ENCODE measurements around the gene ZNF219. TPM values are rescaled to one million over a fixed set of nuclear protein-coding genes. Genes with fewer than 3 reads are reported as not detected.

The ZNF219 gene
- total RNA-seq, 1 donor from 2014 or later: 103 TPM

- H3K9me3 Mint-ChIP-seq (ENCODE audit: unreplicated experiment): peaks cover 3% of the 10 kb centered on the region
- no peak overlapping the region for H3K27ac Mint-ChIP-seq (ENCODE audit: unreplicated experiment)
- H3K4me1 Mint-ChIP-seq (ENCODE audit: low read depth, unreplicated experiment): no peaks in the 10 kb centered on the region
- TF ChIP-seq, protein P1, sequence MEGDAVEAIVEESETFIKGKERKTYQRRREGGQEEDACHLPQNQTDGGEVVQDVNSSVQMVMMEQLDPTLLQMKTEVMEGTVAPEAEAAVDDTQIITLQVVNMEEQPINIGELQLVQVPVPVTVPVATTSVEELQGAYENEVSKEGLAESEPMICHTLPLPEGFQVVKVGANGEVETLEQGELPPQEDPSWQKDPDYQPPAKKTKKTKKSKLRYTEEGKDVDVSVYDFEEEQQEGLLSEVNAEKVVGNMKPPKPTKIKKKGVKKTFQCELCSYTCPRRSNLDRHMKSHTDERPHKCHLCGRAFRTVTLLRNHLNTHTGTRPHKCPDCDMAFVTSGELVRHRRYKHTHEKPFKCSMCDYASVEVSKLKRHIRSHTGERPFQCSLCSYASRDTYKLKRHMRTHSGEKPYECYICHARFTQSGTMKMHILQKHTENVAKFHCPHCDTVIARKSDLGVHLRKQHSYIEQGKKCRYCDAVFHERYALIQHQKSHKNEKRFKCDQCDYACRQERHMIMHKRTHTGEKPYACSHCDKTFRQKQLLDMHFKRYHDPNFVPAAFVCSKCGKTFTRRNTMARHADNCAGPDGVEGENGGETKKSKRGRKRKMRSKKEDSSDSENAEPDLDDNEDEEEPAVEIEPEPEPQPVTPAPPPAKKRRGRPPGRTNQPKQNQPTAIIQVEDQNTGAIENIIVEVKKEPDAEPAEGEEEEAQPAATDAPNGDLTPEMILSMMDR (IDR thresholded peaks at IDR 0.05; ENCODE audit: partially characterized antibody, unreplicated experiment): no peak
- no peak for DNase-seq
- H3K36me3 Mint-ChIP-seq (ENCODE audit: unreplicated experiment): peaks cover 4% of the 10 kb centered on the region
- H3K27me3 Mint-ChIP-seq (ENCODE audit: unreplicated experiment): no peaks in the 10 kb centered on the region
- H3K4me3 Mint-ChIP-seq (ENCODE audit: unreplicated experiment): no peak overlapping the region
Observed at GRCh38 chr14:21123429-21123828, 25.0 kb upstream of the ZNF219 start.

- no peak overlapping the region for H3K4me3 Mint-ChIP-seq (ENCODE audit: unreplicated experiment)
- no peak for DNase-seq
- H3K36me3 Mint-ChIP-seq (ENCODE audit: unreplicated experiment): peaks cover 4% of the 10 kb centered on the region
- peaks cover 3% of the 10 kb centered on the region for H3K9me3 Mint-ChIP-seq (ENCODE audit: unreplicated experiment)
- H3K27me3 Mint-ChIP-seq (ENCODE audit: unreplicated experiment): no peaks in the 10 kb centered on the region
- no peaks in the 10 kb centered on the region for H3K4me1 Mint-ChIP-seq (ENCODE audit: low read depth, unreplicated experiment)
- H3K27ac Mint-ChIP-seq (ENCODE audit: unreplicated experiment): no peak overlapping the region
- TF ChIP-seq, protein P1 (IDR thresholded peaks at IDR 0.05; ENCODE audit: partially characterized antibody, unreplicated experiment): no peak
Observed at GRCh38 chr14:21121122-21121521, 22.7 kb upstream of the ZNF219 start.

DNA sequence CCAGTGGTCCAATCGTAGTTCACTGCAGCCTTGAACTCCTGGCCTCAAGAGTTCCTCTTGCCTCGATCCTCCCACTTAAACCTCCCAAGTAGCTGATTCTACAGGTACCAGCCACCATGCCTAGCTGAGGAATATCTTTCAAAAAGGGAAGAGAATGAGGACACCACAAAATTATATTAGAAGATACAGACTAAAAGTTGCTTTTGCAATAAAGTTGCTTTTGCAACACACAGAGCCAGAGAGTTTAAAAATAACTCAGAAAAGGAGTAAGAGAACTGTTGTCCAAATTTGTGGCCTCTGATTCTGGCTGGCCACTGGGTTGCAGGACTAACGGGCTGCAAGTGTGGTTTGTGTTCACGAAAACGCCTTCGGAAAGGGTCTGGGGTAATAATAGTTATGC is 22.2 kb upstream of the ZNF219 start:
- Mint-ChIP-seq H3K36me3 (ENCODE audit: unreplicated experiment) (peaks cover 4% of the 10 kb centered on the region), H3K9me3 (ENCODE audit: unreplicated experiment) (peaks cover 3% of the 10 kb centered on the region), H3K27me3 (ENCODE audit: unreplicated experiment) (no peaks in the 10 kb centered on the region), H3K4me1 (ENCODE audit: low read depth, unreplicated experiment) (no peaks in the 10 kb centered on the region), H3K4me3 (ENCODE audit: unreplicated experiment) (no peak overlapping the region), H3K27ac (ENCODE audit: unreplicated experiment) (no peak overlapping the region)
- no peak for DNase-seq
- TF ChIP-seq, protein P1 (IDR thresholded peaks at IDR 0.05; ENCODE audit: partially characterized antibody, unreplicated experiment): no peak

DNA sequence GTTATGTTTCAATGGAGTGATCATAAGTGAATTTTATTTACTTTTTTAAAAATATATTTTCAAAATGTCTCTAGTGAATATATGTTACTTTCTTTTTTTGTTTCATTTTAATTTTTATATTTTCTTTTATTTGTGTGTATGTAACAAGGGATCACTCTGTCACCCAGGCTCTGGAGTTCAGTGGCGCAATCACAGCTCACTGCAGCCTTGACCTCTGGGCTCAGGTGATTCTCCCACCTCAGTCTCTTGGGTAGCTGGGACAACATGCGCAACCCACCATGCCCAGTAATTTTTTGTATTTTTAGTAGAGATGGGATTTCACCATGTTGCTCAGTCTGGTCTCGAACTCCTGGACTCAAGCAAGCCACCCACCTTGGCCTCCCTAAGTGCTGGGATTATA is 20.5 kb upstream of the ZNF219 start:
- TF ChIP-seq, protein P1 (IDR thresholded peaks at IDR 0.05; ENCODE audit: partially characterized antibody, unreplicated experiment): no peak
- Mint-ChIP-seq H3K9me3 (ENCODE audit: unreplicated experiment) (no peaks in the 10 kb centered on the region), H3K27ac (ENCODE audit: unreplicated experiment) (no peak overlapping the region), H3K27me3 (ENCODE audit: unreplicated experiment) (no peaks in the 10 kb centered on the region), H3K4me1 (ENCODE audit: low read depth, unreplicated experiment) (no peaks in the 10 kb centered on the region), H3K36me3 (ENCODE audit: unreplicated experiment) (no peaks in the 10 kb centered on the region), H3K4me3 (ENCODE audit: unreplicated experiment) (no peak overlapping the region)
- DNase-seq: no peak

GRCh38 chr14:21113369-21113768 is 14.9 kb upstream of the ZNF219 start:
- Mint-ChIP-seq H3K4me3 (ENCODE audit: unreplicated experiment) (no peak overlapping the region), H3K36me3 (ENCODE audit: unreplicated experiment) (no peaks in the 10 kb centered on the region), H3K27me3 (ENCODE audit: unreplicated experiment) (no peaks in the 10 kb centered on the region)

More at GRCh38 chr14:21113369-21113768, 14.9 kb upstream of the ZNF219 start:
- Mint-ChIP-seq H3K9me3 (ENCODE audit: unreplicated experiment) (no peaks in the 10 kb centered on the region), H3K27ac (ENCODE audit: unreplicated experiment) (no peak overlapping the region), H3K4me1 (ENCODE audit: low read depth, unreplicated experiment) (no peaks in the 10 kb centered on the region)
- no peak for DNase-seq
- TF ChIP-seq, protein P1 (IDR thresholded peaks at IDR 0.05; ENCODE audit: partially characterized antibody, unreplicated experiment): no peak

Measured in glutamatergic neuron (in vitro differentiated cells).